ENCODE data around the gene OTOGL. TPM values are rescaled to one million over a fixed set of nuclear protein-coding genes. Genes with fewer than 3 reads are reported as not detected.

OTOGL gene, protein sequence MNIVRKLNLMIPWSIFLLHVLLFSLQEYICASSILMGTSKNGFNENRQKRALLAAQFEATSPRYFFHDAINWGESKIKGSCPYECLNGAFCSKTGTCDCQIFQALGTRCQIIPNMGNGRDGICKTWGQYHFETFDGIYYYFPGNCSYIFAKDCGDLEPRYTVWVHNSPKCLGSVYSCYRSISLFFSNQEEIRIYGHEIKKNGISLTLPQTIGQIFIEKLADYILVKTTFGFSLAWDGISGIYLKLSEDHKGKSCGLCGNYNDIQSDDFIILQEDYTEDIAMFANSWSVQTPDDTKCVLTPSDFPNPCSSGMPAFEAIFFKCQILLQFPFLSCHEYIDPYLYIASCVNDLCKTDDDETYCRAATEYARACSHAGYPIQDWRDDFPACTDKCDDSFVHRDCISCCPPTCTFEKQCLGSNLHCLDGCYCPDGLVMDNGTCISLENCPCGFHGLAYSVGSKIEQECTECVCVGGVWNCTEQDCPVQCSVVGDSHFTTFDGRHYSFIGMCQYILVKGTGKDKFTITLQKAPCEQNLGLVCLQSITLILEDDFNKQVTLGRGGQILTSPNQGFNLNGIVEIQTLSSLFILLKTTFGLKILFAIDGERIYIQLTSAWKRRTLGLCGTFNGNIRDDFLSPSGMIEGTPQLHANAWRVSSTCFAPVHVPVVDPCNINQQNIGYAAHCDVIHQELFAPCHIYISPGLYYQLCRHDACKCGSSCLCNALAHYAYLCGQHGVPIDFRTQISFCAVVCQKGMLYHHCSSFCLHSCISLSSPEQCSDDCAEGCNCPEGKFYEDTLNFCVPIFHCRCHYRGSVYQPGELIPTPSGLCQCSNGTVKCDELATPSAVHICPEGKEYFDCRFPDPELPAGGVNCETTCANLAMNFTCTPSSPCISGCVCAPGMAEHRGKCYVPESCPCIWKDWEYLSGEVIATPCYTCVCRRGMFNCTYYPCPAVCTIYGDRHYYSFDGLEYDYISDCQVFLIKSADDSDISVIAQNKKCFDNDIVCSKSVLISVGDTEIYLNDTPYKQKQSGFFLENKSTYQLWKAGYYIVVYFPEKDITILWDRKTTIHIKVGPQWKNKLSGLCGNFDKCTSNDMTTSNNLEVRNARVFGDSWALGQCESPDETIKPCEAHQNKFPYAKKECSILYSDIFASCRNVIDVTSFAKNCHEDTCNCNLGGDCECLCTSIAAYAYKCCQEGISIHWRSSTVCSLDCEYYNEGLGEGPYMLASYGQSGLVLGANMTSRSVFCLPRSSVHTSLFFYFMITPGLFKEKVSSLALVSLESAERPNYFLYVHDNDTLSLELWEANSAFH (N-terminal part only)
- 0.07 and 0.39 TPM in 2 replicates for total RNA-seq

DNA sequence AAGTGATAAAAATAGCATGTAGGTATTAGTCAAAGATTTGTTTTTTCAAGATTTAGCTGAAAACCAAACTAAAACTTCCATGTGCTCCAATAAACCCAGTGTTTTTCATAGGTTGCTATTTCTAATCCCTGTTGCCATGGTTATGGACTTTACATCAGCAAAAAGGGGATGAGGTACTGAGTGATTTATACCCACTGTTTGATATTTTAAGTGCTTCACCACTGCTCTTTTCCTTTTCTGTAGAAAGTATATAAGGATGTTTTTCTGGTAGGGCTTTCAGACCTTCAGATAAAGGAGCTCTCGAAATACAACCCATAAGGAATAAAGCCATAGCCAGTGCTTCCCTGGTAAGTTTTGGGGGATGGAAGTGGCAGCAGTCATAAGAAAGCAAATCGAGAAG lies at the start of gene OTOGL:
TSS of gene OTOGL (plus strand) at position 279 of the 400 bp plus-strand sequence. CDS start 109,895 bp downstream, outside the sequence.

Other genes with a start within 250 kb of the OTOGL start
- 81.9 and 91.4 TPM in 2 replicates for gene PPP1R12A, start 164.4 kb upstream of the OTOGL start, total RNA-seq